DMS153 treated with DMSO at 0.1 percent for 48 hours (cell line): Measurements from ENCODE around the gene RLN3.

ENCODE experiments used
- DNase-seq: peaks from one replicate; lab custom pipeline; 2025; ENCODE audit not compliant: unreplicated experiment; lab: John Stamatoyannopoulos, UW

The RLN3 gene

GRCh38 chr19:14027856-14028450 is at the start of gene RLN3:
TSS of gene RLN3 (plus strand) at chr19:14028148. CDS start at chr19:14028205, 57 bp downstream.
- no peak for DNase-seq

GRCh38 chr19:13978351-13979243 is 49.4 kb upstream of the RLN3 start:
- DNase-seq, result peak; percentile 75

GRCh38 chr19:13979244-13979615 is 48.7 kb upstream of the RLN3 start:
- DNase-seq, result no peak

GRCh38 chr19:13979686-13980085 is 48.3 kb upstream of the RLN3 start:
- no peak for DNase-seq

GRCh38 chr19:13980340-13980739 is 47.6 kb upstream of the RLN3 start:
- DNase-seq, result no peak

- no peak for DNase-seq
Measured at GRCh38 chr19:13981021-13981420, 46.9 kb upstream of the RLN3 start.

GRCh38 chr19:13981467-13981866 is 46.5 kb upstream of the RLN3 start:
- DNase-seq, result no peak

GRCh38 chr19:13981988-13982501 is 45.9 kb upstream of the RLN3 start:
- no peak for DNase-seq

- DNase-seq, result no peak
Measured at GRCh38 chr19:13982773-13983172, 45.2 kb upstream of the RLN3 start.

GRCh38 chr19:13983213-13983889 is 44.6 kb upstream of the RLN3 start:
- peak; percentile 56 for DNase-seq

- DNase-seq, result no peak
Measured at GRCh38 chr19:13984186-13984585, 43.8 kb upstream of the RLN3 start.

- peak; percentile 9 for DNase-seq
Measured at GRCh38 chr19:13984875-13985741, 42.8 kb upstream of the RLN3 start.

GRCh38 chr19:13985771-13986347 is 42.1 kb upstream of the RLN3 start:
- peak; percentile 57 for DNase-seq

- peak; percentile 90 for DNase-seq
Measured at GRCh38 chr19:13986348-13986904, 41.5 kb upstream of the RLN3 start.

- no peak for DNase-seq
Measured at GRCh38 chr19:13987101-13987890, 40.7 kb upstream of the RLN3 start.

- DNase-seq, result no peak
Measured at GRCh38 chr19:13989487-13989886, 38.5 kb upstream of the RLN3 start.

GRCh38 chr19:13990085-13990484 is 37.9 kb upstream of the RLN3 start:
- no peak for DNase-seq

- DNase-seq, result no peak
Measured at GRCh38 chr19:13992025-13992424, 35.9 kb upstream of the RLN3 start.

GRCh38 chr19:13993590-13994300 is 34.2 kb upstream of the RLN3 start:
- DNase-seq, result no peak
